Neuronal stem cell (in vitro differentiated cells): Measurements from ENCODE around the gene DPM3.

Experiments
- DNase-seq: peaks from one replicate; pipeline ENCODE4 v3.0.0-alpha.2; 2013; ENCODE audit warnings: low spot score
- H2AFZ ChIP-seq: one replicate; pipeline ENCODE4 v1.6.1; 2013; ENCODE audit warnings: mild to moderate bottlenecking, low read length, inconsistent platforms
- H2AK5ac ChIP-seq: 2 replicates; pipeline ENCODE4 v1.6.1; 2013; ENCODE audit warnings: low read depth, mild to moderate bottlenecking, inconsistent platforms, low read length, moderate library complexity, mixed read lengths
- H2BK120ac ChIP-seq: 2 replicates; pipeline ENCODE4 v1.6.1; 2013; ENCODE audit warnings: low read depth, mild to moderate bottlenecking, inconsistent platforms, low read length, moderate library complexity, mixed read lengths
- H2BK12ac ChIP-seq: one replicate; pipeline ENCODE4 v1.6.1; 2013; ENCODE audit warnings: low read length, inconsistent platforms
- H2BK15ac ChIP-seq: 2 replicates; pipeline ENCODE4 v1.6.1; 2013; ENCODE audit warnings: mild to moderate bottlenecking, low read length, inconsistent platforms, mixed read lengths
- H2BK5ac ChIP-seq: one replicate; pipeline ENCODE4 v1.6.1; 2013; ENCODE audit warnings: inconsistent platforms, mild to moderate bottlenecking, low read length, moderate library complexity
- H3K14ac ChIP-seq: one replicate; pipeline ENCODE4 v1.6.1; 2013; ENCODE audit warnings: low read length, inconsistent platforms
- H3K18ac ChIP-seq: 2 replicates; pipeline ENCODE4 v1.6.1; 2013; ENCODE audit warnings: low read length, inconsistent platforms
- H3K23ac ChIP-seq: 2 replicates; pipeline ENCODE4 v1.6.1; 2013; ENCODE audit warnings: low read depth, mild to moderate bottlenecking, mixed read lengths, low read length, inconsistent platforms; ENCODE audit not compliant: poor library complexity
- H3K27ac ChIP-seq: replicated peaks from 3 replicates; pipeline ENCODE4 v1.5.1; 2013; ENCODE audit warnings: low read length, inconsistent platforms
- H3K27me3 ChIP-seq, 3 experiments: 2 replicates each; pipeline ENCODE4 v1.6.1; 2013; ENCODE audit warnings: low read length in 3 of 3, mild to moderate bottlenecking in 2 of 3, inconsistent platforms in 1 of 3, low read depth in 1 of 3, mixed read lengths in 1 of 3, moderate library complexity in 1 of 3; ENCODE audit not compliant: control insufficient read depth in 3 of 3, insufficient read depth in 3 of 3
- H3K36me3 ChIP-seq, 2 donors: replicated peaks in 1 of 2; 2 replicates each; pipeline ENCODE4 v1.6.1; 2013; ENCODE audit warnings: low read length in 2 of 2; ENCODE audit not compliant: control insufficient read depth in 2 of 2, insufficient read depth in 2 of 2
- H3K4ac ChIP-seq: 2 replicates; pipeline ENCODE4 v1.6.1; 2013; ENCODE audit warnings: inconsistent platforms, mild to moderate bottlenecking, low read length, moderate library complexity
- H3K4me1 ChIP-seq, 2 donors: 1 replicate in 1 of 2; 2 replicates in 1 of 2; pipeline ENCODE4 v1.6.1; 2013; ENCODE audit warnings: low read length in 2 of 2, low read depth in 1 of 2; ENCODE audit not compliant: control insufficient read depth in 2 of 2, insufficient read depth in 1 of 2
- H3K4me2 ChIP-seq: one replicate; pipeline ENCODE4 v1.6.1; 2013; ENCODE audit warnings: mild to moderate bottlenecking, low read length, inconsistent platforms; ENCODE audit not compliant: insufficient read depth, poor library complexity, severe bottlenecking
- H3K4me3 ChIP-seq, 2 donors: 2 replicates each; pipeline ENCODE4 v1.5.1; 2013; ENCODE audit warnings: low read length in 2 of 2, mild to moderate bottlenecking in 2 of 2, inconsistent platforms in 1 of 2, moderate library complexity in 1 of 2
- H3K79me1 ChIP-seq: one replicate; pipeline ENCODE4 v1.6.1; 2013; ENCODE audit warnings: low read depth, mild to moderate bottlenecking, inconsistent platforms, low read length, moderate library complexity
- H3K9ac ChIP-seq: one replicate; pipeline ENCODE4 v1.6.1; 2013; ENCODE audit warnings: mild to moderate bottlenecking, low read depth, low read length, inconsistent platforms; ENCODE audit not compliant: poor library complexity
- H3K9me3 ChIP-seq, 2 donors: replicated peaks in 1 of 2; 2 replicates each; pipeline versions ENCODE3 to v1.6.1; 2013; ENCODE audit warnings: low read length in 2 of 2, mild to moderate bottlenecking in 2 of 2, inconsistent platforms in 1 of 2, low read depth in 1 of 2, mixed read lengths in 1 of 2, moderate library complexity in 1 of 2; ENCODE audit not compliant: control insufficient read depth in 2 of 2, insufficient read depth in 1 of 2
- H4K8ac ChIP-seq: one replicate; pipeline ENCODE4 v1.6.1; 2013; ENCODE audit warnings: low read depth, mild to moderate bottlenecking, inconsistent platforms, low read length, moderate library complexity
- H4K91ac ChIP-seq: one replicate; pipeline ENCODE4 v1.6.1; 2013; ENCODE audit warnings: low read length, low read depth, mild to moderate bottlenecking, inconsistent platforms; ENCODE audit not compliant: poor library complexity
- WGBS, 2 donors: extraction: QIAGEN DNeasy Blood & Tissue Kit; methylation state at CpG; one replicate each; pipeline ENCODE4 v1.1.7; 2013; ENCODE audit warnings: missing lambda C conversion rate in 2 of 2, mixed read lengths in 1 of 2; ENCODE audit not compliant: insufficient read length in 2 of 2, insufficient replicate concordance in 1 of 2; ENCODE audit errors: extremely low coverage in 2 of 2; 5-methylcytosine and 5-hydroxymethylcytosine counted together

The DPM3 gene

GRCh38 chr1:155110381-155110780 is 29.9 kb downstream of the DPM3 start:
- H3K18ac ChIP-seq, result no peak overlapping the region

GRCh38 chr1:155108296-155108695 is 32.0 kb downstream of the DPM3 start:
- no CpG with 5 or more reads among the region's 5 CpGs for WGBS, 2 donors
- Histone ChIP-seq H3K9ac (no peak overlapping the region), H4K8ac (no peak overlapping the region), H3K4me1 (peaks cover 0 to 2% of the 10 kb centered on the region in 2 donors), H3K36me3 (no peaks in the 10 kb centered on the region), H3K18ac (no peak overlapping the region), H2BK120ac (no peak overlapping the region), H3K27ac (no peak overlapping the region), H2BK12ac (no peak overlapping the region), H3K14ac (no peak overlapping the region), H2AFZ (no peak overlapping the region), H2BK15ac (no peak overlapping the region), H3K4me2 (no peak overlapping the region), H3K79me1 (no peaks in the 10 kb centered on the region), H3K4ac (no peak overlapping the region), H3K23ac (no peak overlapping the region), H2AK5ac (no peak overlapping the region), H2BK5ac (no peak overlapping the region), H3K4me3 (no peak overlapping the region), H4K91ac (no peak overlapping the region), H3K9me3 (no peaks in the 10 kb centered on the region), H3K27me3 (peaks cover 0 to 46% (median 0%) of the 10 kb centered on the region in 3 experiments)
- DNase-seq, result no peak

More at GRCh38 chr1:155110381-155110780, 29.9 kb downstream of the DPM3 start:
- DNase-seq, result no peak
- no peak overlapping the region for H3K14ac ChIP-seq
- H2BK15ac ChIP-seq, result no peak overlapping the region
- H2BK5ac ChIP-seq, result no peak overlapping the region
- no peak overlapping the region for H3K4me3 ChIP-seq
- H3K4me1 ChIP-seq, result peaks cover 0 to 2% of the 10 kb centered on the region in 2 donors
- no peaks in the 10 kb centered on the region for H3K36me3 ChIP-seq
- no peak overlapping the region for H4K8ac ChIP-seq
- no peak overlapping the region for H2AK5ac ChIP-seq
- H3K79me1 ChIP-seq, result no peaks in the 10 kb centered on the region
- H2AFZ ChIP-seq, result no peak overlapping the region
- no peak overlapping the region for H3K4me2 ChIP-seq
- no peaks in the 10 kb centered on the region for H3K9me3 ChIP-seq
- WGBS, 2 donors, result no CpG with 5 or more reads among the region's 8 CpGs
- H3K27me3 ChIP-seq, result peaks cover 0 to 42% (median 2%) of the 10 kb centered on the region in 3 experiments
- H3K9ac ChIP-seq, result no peak overlapping the region
- no peak overlapping the region for H3K27ac ChIP-seq
- no peak overlapping the region for H2BK120ac ChIP-seq
- H3K23ac ChIP-seq, result no peak overlapping the region
- no peak overlapping the region for H2BK12ac ChIP-seq
- no peak overlapping the region for H3K4ac ChIP-seq
- no peak overlapping the region for H4K91ac ChIP-seq

DNA sequence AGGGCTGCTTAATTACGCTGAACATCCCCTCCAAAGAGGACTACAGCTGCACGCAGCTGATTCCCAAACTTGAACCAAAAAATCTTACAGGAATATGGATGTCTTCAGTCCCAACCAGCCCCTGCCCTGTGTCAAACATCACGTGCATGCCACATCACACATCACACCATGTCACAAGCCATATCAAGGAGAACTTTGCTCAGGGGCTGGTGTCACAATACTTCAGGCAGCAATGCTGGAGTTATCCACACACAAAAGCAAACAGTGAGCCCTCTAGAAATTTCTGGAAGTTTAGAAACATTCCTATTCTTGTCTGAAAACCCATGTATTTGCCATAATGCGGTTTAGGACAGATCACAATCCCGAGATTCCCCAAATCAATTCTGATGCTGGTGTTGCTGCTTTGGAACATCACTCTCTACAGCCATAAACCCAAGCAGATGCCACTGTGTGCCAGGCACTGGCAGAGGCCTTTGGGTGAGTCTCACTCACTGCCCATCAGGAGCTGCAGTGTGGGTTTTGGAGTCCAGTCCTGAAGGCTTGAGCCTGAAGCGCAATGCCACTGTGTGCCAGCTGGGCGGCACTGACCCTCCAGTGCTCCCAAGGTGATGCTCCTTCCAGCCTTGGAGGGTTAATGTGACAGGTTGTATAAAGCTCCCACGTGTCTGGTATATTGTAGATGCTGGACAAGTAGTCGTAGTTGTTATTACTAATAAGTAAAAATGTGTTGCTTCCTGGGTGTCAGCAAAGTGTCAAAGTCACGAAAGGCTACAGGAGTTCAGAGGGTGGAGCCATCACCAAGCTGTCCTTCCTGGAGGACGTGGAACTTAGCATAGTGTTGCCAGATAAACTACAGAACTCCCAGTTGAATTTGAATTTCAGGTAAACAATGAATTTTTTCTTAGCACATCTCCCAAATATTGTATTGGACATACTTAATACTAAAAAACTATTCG is 32.7 kb downstream of the DPM3 start:
- no peak overlapping the region for H2BK120ac ChIP-seq
- peak overlapping the region; percentile 43 for H2BK15ac ChIP-seq
- H3K4ac ChIP-seq, result no peak overlapping the region
- H2BK12ac ChIP-seq, result no peak overlapping the region
- peaks cover 0 to 2% of the 10 kb centered on the region in 2 donors for H3K4me1 ChIP-seq
- H3K18ac ChIP-seq, result no peak overlapping the region
- no peak overlapping the region for H3K23ac ChIP-seq
- no peak overlapping the region for H2AK5ac ChIP-seq
- WGBS, 2 donors, result no CpG with 5 or more reads among the region's 12 CpGs
- H3K9ac ChIP-seq, result no peak overlapping the region
- H4K8ac ChIP-seq, result no peak overlapping the region
- H3K79me1 ChIP-seq, result no peaks in the 10 kb centered on the region
- no peak overlapping the region for H3K14ac ChIP-seq
- no peak overlapping the region for H3K4me2 ChIP-seq
- no peak overlapping the region for H3K27ac ChIP-seq
- DNase-seq, result no peak
- no peaks in the 10 kb centered on the region for H3K36me3 ChIP-seq
- H3K4me3 ChIP-seq, result no peak overlapping the region
- H3K9me3 ChIP-seq, result no peaks in the 10 kb centered on the region
- peaks cover 0 to 47% (median 0%) of the 10 kb centered on the region in 3 experiments for H3K27me3 ChIP-seq
- H2AFZ ChIP-seq, result no peak overlapping the region
- H4K91ac ChIP-seq, result no peak overlapping the region
- no peak overlapping the region for H2BK5ac ChIP-seq

DNA sequence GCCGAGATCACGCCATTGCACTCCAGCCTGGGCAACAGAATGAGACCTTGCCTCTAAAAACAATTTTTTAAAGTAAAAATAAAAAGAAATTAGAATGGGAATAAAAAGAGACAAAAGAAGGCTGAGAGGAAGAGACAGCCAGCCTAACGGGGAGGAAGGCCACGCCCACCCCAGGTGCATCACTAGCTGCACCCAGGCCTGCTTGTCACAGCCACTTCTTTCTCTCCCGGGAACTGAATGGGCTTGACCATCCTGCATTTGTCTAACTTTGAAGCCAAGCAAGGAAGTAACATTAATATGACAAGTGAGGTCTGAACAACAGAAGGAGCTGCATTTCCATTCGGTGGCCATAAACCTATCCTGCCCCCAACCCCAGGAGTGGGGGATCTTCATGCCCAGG is 33.5 kb downstream of the DPM3 start:
- H3K14ac ChIP-seq, result no peak overlapping the region
- H4K91ac ChIP-seq, result no peak overlapping the region
- H2AK5ac ChIP-seq, result no peak overlapping the region
- H3K4me2 ChIP-seq, result no peak overlapping the region
- H2AFZ ChIP-seq, result no peak overlapping the region
- H2BK5ac ChIP-seq, result no peak overlapping the region
- no peak overlapping the region for H3K4me3 ChIP-seq
- DNase-seq, result no peak
- H3K79me1 ChIP-seq, result no peaks in the 10 kb centered on the region
- no peak overlapping the region for H4K8ac ChIP-seq
- H2BK15ac ChIP-seq, result peak overlapping the region; percentile 43
- no peaks in the 10 kb centered on the region for H3K36me3 ChIP-seq
- no peak overlapping the region for H3K18ac ChIP-seq
- H2BK120ac ChIP-seq, result no peak overlapping the region
- no peak overlapping the region for H3K9ac ChIP-seq
- no peak overlapping the region for H2BK12ac ChIP-seq
- WGBS, 2 donors, result no CpG with 5 or more reads among the region's 6 CpGs
- H3K9me3 ChIP-seq, result no peaks in the 10 kb centered on the region
- H3K27ac ChIP-seq, result no peak overlapping the region
- H3K27me3 ChIP-seq, result peaks cover 0 to 44% (median 0%) of the 10 kb centered on the region in 3 experiments
- no peaks in the 10 kb centered on the region for H3K4me1 ChIP-seq
- no peak overlapping the region for H3K23ac ChIP-seq
- no peak overlapping the region for H3K4ac ChIP-seq
